HL-60/S4 (cell line): Measurements from ENCODE around the gene PLXNB2.
"Not testable (repeated sequence)": the region's sequence is repeated elsewhere in the genome, so short reads cannot be mapped to it uniquely, and the experiment has no call there.

Experiments
- in situ Hi-C: fragments of 300-500 bp; cut with MboI; formaldehyde crosslinking; loops from 2 replicates; pipeline ENCODE4 v1.14.3; 2022; ENCODE audit warnings: low sequenced_read_pairs

Gene PLXNB2

GRCh38 chr22:50326956-50327710 lies 19.7 kb upstream of the PLXNB2 start, which contains the start of gene DENND6B:
Gene DENND6B, minus strand, starts transcription at chr22:50327012. Its CDS starts 24 bp downstream, at chr22:50326988.
- in situ Hi-C loops: loop anchor here (5.0 kb wide), 1 partner anchor 50 kb away; no protein-coding TSS in a partner anchor

- in situ Hi-C loops: loop anchor here (5.0 kb wide), 1 partner anchor 49 kb away; no protein-coding TSS in a partner anchor
Observed at GRCh38 chr22:50326225-50326955, 18.9 kb upstream of the PLXNB2 start.

- in situ Hi-C loops: loop anchor here (5.0 kb wide), 1 partner anchor 48 kb away; no protein-coding TSS in a partner anchor
Observed at GRCh38 chr22:50325444-50326224, 18.2 kb upstream of the PLXNB2 start.

GRCh38 chr22:50323900-50324299 lies 16.5 kb upstream of the PLXNB2 start:
- in situ Hi-C loops: no loop called here

GRCh38 chr22:50322382-50323104 lies 15.1 kb upstream of the PLXNB2 start:
- in situ Hi-C loops: not testable (repeated sequence)

GRCh38 chr22:50320671-50321325 lies 13.4 kb upstream of the PLXNB2 start:
- in situ Hi-C loops: no loop called here

- in situ Hi-C loops: no loop called here
Observed at GRCh38 chr22:50320116-50320515, 12.7 kb upstream of the PLXNB2 start.

GRCh38 chr22:50319503-50319951 lies 12.1 kb upstream of the PLXNB2 start:
- in situ Hi-C loops: no loop called here

GRCh38 chr22:50318698-50319411 lies 11.4 kb upstream of the PLXNB2 start:
- in situ Hi-C loops: no loop called here

GRCh38 chr22:50318356-50318697 lies 10.9 kb upstream of the PLXNB2 start:
- in situ Hi-C loops: no loop called here

GRCh38 chr22:50317674-50318073 lies 10.2 kb upstream of the PLXNB2 start:
- in situ Hi-C loops: no loop called here

- in situ Hi-C loops: no loop called here
Observed at GRCh38 chr22:50317178-50317577, 9.7 kb upstream of the PLXNB2 start.

- in situ Hi-C loops: no loop called here
Observed at GRCh38 chr22:50316114-50317065, 8.9 kb upstream of the PLXNB2 start.

GRCh38 chr22:50315289-50316113 lies 8.1 kb upstream of the PLXNB2 start:
- in situ Hi-C loops: no loop called here

GRCh38 chr22:50314455-50315288 lies 7.2 kb upstream of the PLXNB2 start:
- in situ Hi-C loops: no loop called here

- in situ Hi-C loops: no loop called here
Observed at GRCh38 chr22:50314081-50314454, 6.6 kb upstream of the PLXNB2 start.

GRCh38 chr22:50313600-50313999 lies 6.2 kb upstream of the PLXNB2 start:
- in situ Hi-C loops: no loop called here
